GM12878 (cell line): Measurements from ENCODE around the gene SLC12A7.

Experiments
- CTCF ChIP-seq, 3 experiments: IDR thresholded peaks in 2 of 3; conservative IDR thresholded peaks in 1 of 3; 2 replicates each; pipeline ENCODE4 v1.5.1; 2011; ENCODE audit warnings: low read depth in 3 of 3, low read length in 3 of 3, mild to moderate bottlenecking in 3 of 3, control low read depth in 2 of 3, moderate library complexity in 2 of 3, inconsistent platforms in 1 of 3, mixed read lengths in 1 of 3; ENCODE audit not compliant: control insufficient read depth in 2 of 3, insufficient read depth in 1 of 3; ENCODE audit errors: extremely low read depth in 1 of 3
- TCF7 ChIP-seq: IDR thresholded peaks from 2 replicates; pipeline ENCODE4 v1.6.1; 2014; ENCODE audit warnings: antibody characterized with exemption, borderline replicate concordance
- YY1 ChIP-seq: IDR thresholded peaks from 2 replicates; pipeline ENCODE4 v1.6.1; 2011; ENCODE audit warnings: low read depth, mild to moderate bottlenecking, low read length

- no peak for TF ChIP-seq YY1
- no peak for TF ChIP-seq CTCF (IDR thresholded peaks at IDR 0.05 in 2 of 3, conservative IDR thresholded peaks at IDR 0.05 in 1 of 3; ENCODE audit: control insufficient read depth in 2 of 3, extremely low read depth in 1 of 3, insufficient read depth in 1 of 3, low read depth in 3 of 3, low read length in 3 of 3)
- TF ChIP-seq TCF7 = no peak
Observed at GRCh38 chr5:1032551-1033027, 79.3 kb downstream of the SLC12A7 start.
